ENCODE results near the gene PTPN20. TPM values are rescaled to one million over a fixed set of nuclear protein-coding genes. Genes with fewer than 3 reads are reported as not detected.

The PTPN20 gene
- total and polyA plus RNA-seq, 2 of the 8 experiments (the other 6 are each of a cell fraction or from before 2014, with no cell fraction given), result not detected

- peak; percentile 66 for FAIRE-seq
- TF ChIP-seq E2F6 (IDR thresholded peaks at IDR 0.05) (no peak; the same call in 1 of the 2 replicates), POU5F1 (IDR thresholded peaks at IDR 0.05; ENCODE audit: low read depth, low read length) (no peak), RNF2 (IDR thresholded peaks at IDR 0.05; ENCODE audit: borderline replicate concordance, low read depth, low read length, missing control alignments, poor library complexity, severe bottlenecking) (no peak), SP4 (IDR thresholded peaks at IDR 0.05; ENCODE audit: low read length) (no peak), BACH1 (IDR thresholded peaks at IDR 0.05; ENCODE audit: low read length) (peak; percentile 99), NRF1 (IDR thresholded peaks at IDR 0.05; ENCODE audit: low read depth, low read length) (0 out of 2 replicates have a peak, but pooled peaks have one; percentile 19), GABPA (IDR thresholded peaks at IDR 0.05; ENCODE audit: borderline replicate concordance, insufficient read depth, low read length) (no peak), SIRT6 (IDR thresholded peaks at IDR 0.05; ENCODE audit: low read length) (no peak), USF2 (IDR thresholded peaks at IDR 0.05; ENCODE audit: low read length) (no peak), CEBPB (IDR thresholded peaks at IDR 0.05; ENCODE audit: low read depth, low read length) (no peak)
Observed at GRCh38 chr10:47024399-47025252, 113.4 kb downstream of the PTPN20 start.

More at GRCh38 chr10:47024399-47025252, 113.4 kb downstream of the PTPN20 start:
- Histone ChIP-seq H3K9me3 (ENCODE audit: insufficient read depth in 2 of 2, low read depth in 1 of 2, low read length in 1 of 2) (no peaks in the 10 kb centered on the region), H3K4me3 (ENCODE audit: extremely low read depth in 1 of 4, insufficient read depth in 2 of 4, low read depth in 3 of 4, low read length in 4 of 4) (no peak overlapping the region), H3K27me3 (replicated peaks in 1 of 4; ENCODE audit: control insufficient read depth in 3 of 4, extremely low read depth in 1 of 4, insufficient read depth in 3 of 4, low read length in 3 of 4) (0 out of 7 replicates have a peak, but pooled peaks cover 0 to 2% (median 0%) of the 10 kb centered on the region in 4 experiments), H2AFZ (ENCODE audit: low read length) (peak overlapping the region; percentile 98), H4K5ac (ENCODE audit: insufficient read length, low read depth, low read length) (no peak overlapping the region), H3K56ac (replicated peaks; ENCODE audit: insufficient read length, low read depth, low read length) (no peak overlapping the region), H3K23me2 (ENCODE audit: low read depth, low read length) (peaks cover 6% of the 10 kb centered on the region), H2BK12ac (ENCODE audit: low read depth, low read length) (peak overlapping the region; percentile 83; the same call in 1 of the 2 replicates), H2BK5ac (ENCODE audit: low read depth, low read length) (no peak overlapping the region), H3K4me1 (replicated peaks in 1 of 4; ENCODE audit: control insufficient read depth in 3 of 4, insufficient read depth in 4 of 4, low read length in 3 of 4) (no peaks in the 10 kb centered on the region), H3K14ac (ENCODE audit: insufficient read length) (no peak overlapping the region), H3K79me2 (ENCODE audit: control insufficient read depth in 1 of 2, insufficient read depth in 2 of 2, low read length in 2 of 2) (no peaks in the 10 kb centered on the region), H2BK120ac (replicated peaks; ENCODE audit: low read depth, low read length) (peak overlapping the region; percentile 30), H4K20me1 (replicated peaks in 1 of 2; ENCODE audit: control insufficient read depth in 1 of 2, insufficient read depth in 2 of 2, low read length in 2 of 2) (peaks cover 0 to 5% of the 10 kb centered on the region in 2 experiments), H3K23ac (ENCODE audit: insufficient read length) (no peak overlapping the region), H3K4me2 (ENCODE audit: insufficient read depth in 1 of 2, low read depth in 2 of 2, low read length in 2 of 2) (no peak overlapping the region), H2BK15ac (ENCODE audit: low read length) (peak overlapping the region; percentile 31; the same call in 1 of the 2 replicates), H4K8ac (ENCODE audit: extremely low read depth, insufficient read depth, low read length) (no peak overlapping the region), H3K36me3 (ENCODE audit: control insufficient read depth in 2 of 4, insufficient read depth in 4 of 4, low read length in 3 of 4) (no peaks in the 10 kb centered on the region), H2BK20ac (ENCODE audit: low read length) (no peak overlapping the region), H2AK5ac (ENCODE audit: low read depth, low read length) (no peak overlapping the region), H3K18ac (ENCODE audit: extremely low read depth, low read length) (no peak overlapping the region; the same call in 1 of the 2 replicates), H4K91ac (replicated peaks; ENCODE audit: insufficient read length, low read length) (no peak overlapping the region), H3K79me1 (ENCODE audit: low read depth, low read length) (no peaks in the 10 kb centered on the region), H3K27ac (ENCODE audit: low read depth, low read length) (no peak overlapping the region), H3K4ac (replicated peaks; ENCODE audit: insufficient read length, low read depth, low read length) (no peak overlapping the region), H3K9ac (replicated peaks in 1 of 4; ENCODE audit: extremely low read depth in 1 of 4, low read depth in 3 of 4, low read length in 3 of 4) (no peak overlapping the region)
- ChIA-PET CTCF (ENCODE audit: partially characterized antibody) (interaction anchor here (0.6 to 13.8 kb wide), 38 partner anchors 8 to 414 kb away, joined by 3 to 180 read pairs (median 5); partner anchors contain the start of gene GDF2), POLR2A (ENCODE audit: partially characterized antibody) (no interaction called here)
- 30% methylated on average over 9 of the region's 9 CpGs; no CpG with 5 or more reads in 1 of the 2 experiments for WGBS, 2 experiments (ENCODE audit: extremely low coverage in 1 of 2, insufficient coverage in 1 of 2, insufficient read length in 1 of 2, insufficient replicate concordance in 2 of 2, low coverage in 1 of 2, low lambda C conversion rate in 2 of 2, missing lambda C conversion rate in 1 of 2)
- peak; percentile 33 to 85 for DNase-seq (ENCODE audit: low read depth in 1 of 2, low spot score in 2 of 2)
